Peyer's patch (tissue), 4 donors: Measurements from ENCODE around the gene IRF2BP2. TPM values are rescaled to one million over a fixed set of nuclear protein-coding genes. Genes with fewer than 3 reads are reported as not detected.
A peak's percentile ranks its signal among the peaks of the same experiment; 100 is the strongest.

Experiments used
- DNase-seq, 3 donors: peaks; one replicate each; pipeline ENCODE4 v3.0.0-alpha.2; 2017 to 2019
- H3K27ac ChIP-seq, 4 donors: fragments of 200-600 bp; sonication (generic); one replicate each; pipeline ENCODE4 v1.5.1; 2016 to 2019
- H3K27me3 ChIP-seq, 2 donors: fragments of 200-600 bp; sonication (generic); one replicate each; pipeline ENCODE4 v1.5.1; 2019
- H3K36me3 ChIP-seq, 3 donors: fragments of 200-600 bp; sonication (generic); one replicate each; pipeline ENCODE4 v1.5.1; 2016 to 2019
- H3K4me1 ChIP-seq, 4 donors: fragments of 200-600 bp; sonication (generic); one replicate each; pipeline ENCODE4 v1.5.1; 2016 to 2019
- H3K4me3 ChIP-seq, 4 donors: fragments of 200-600 bp; sonication (generic); 1 replicate in 3 of 4; 2 replicates in 1 of 4; pipeline ENCODE4 v1.5.1; 2016 to 2019; ENCODE audit warnings: mild to moderate bottlenecking in 1 of 4
- H3K9me3 ChIP-seq, 4 donors: fragments of 200-600 bp; sonication (generic); one replicate each; pipeline ENCODE4 v1.5.1; 2016 to 2019; ENCODE audit warnings: mild to moderate bottlenecking in 1 of 4
- CTCF ChIP-seq, 6 experiments: fragments of 450-650 bp in 4 of 6; fragments of 200-600 bp in 2 of 6; sonication (generic) in 1 of 6; IDR thresholded peaks; one replicate each; pipeline ENCODE4 v1.5.1; 2017 to 2019; ENCODE audit warnings: antibody characterized with exemption in 6 of 6, mild to moderate bottlenecking in 3 of 6, moderate library complexity in 1 of 6
- POLR2A ChIP-seq, 2 donors: fragments of 450-650 bp; IDR thresholded peaks; one replicate each; pipeline ENCODE4 v1.5.1; 2017; ENCODE audit warnings: antibody characterized with exemption in 2 of 2, mild to moderate bottlenecking in 2 of 2, moderate library complexity in 2 of 2
- total RNA-seq, 4 donors: library from RNA; depleted of rRNA; stranded (reverse); fragments of >200 nt; gene quantifications; one replicate each; pipeline ENCODE4 v1.1.0, GENCODE V29; 2016

The IRF2BP2 gene
- total RNA-seq, 4 donors from 2014 or later = 73.4 to 99.6 (median 86.5) TPM

- peaks cover 0 to 6% (median 0%) of the 10 kb centered on the region in 4 donors for H3K4me1 ChIP-seq
- H3K36me3 ChIP-seq = no peaks in the 10 kb centered on the region
- no peak overlapping the region for H3K4me3 ChIP-seq
- no peak for DNase-seq
- no peaks in the 10 kb centered on the region for H3K9me3 ChIP-seq
- peak overlapping the region; percentile 21 to 72 (median 54) for H3K27ac ChIP-seq
- no peak for TF ChIP-seq CTCF (IDR thresholded peaks at IDR 0.05)
- no peaks in the 10 kb centered on the region for H3K27me3 ChIP-seq
Observed at GRCh38 chr1:234586304-234586703, 23.7 kb downstream of the IRF2BP2 start.

GRCh38 chr1:234585330-234586055 is 24.5 kb downstream of the IRF2BP2 start:
- no peak for DNase-seq
- Histone ChIP-seq H3K4me1 (peaks cover 0 to 6% (median 0%) of the 10 kb centered on the region in 4 donors), H3K9me3 (no peaks in the 10 kb centered on the region), H3K4me3 (no peak overlapping the region), H3K27me3 (no peaks in the 10 kb centered on the region), H3K27ac (peak overlapping the region; percentile 21 to 72 (median 54)), H3K36me3 (no peaks in the 10 kb centered on the region)
- TF ChIP-seq CTCF (IDR thresholded peaks at IDR 0.05) (no peak), POLR2A (IDR thresholded peaks at IDR 0.05) (no peak)

GRCh38 chr1:234584926-234585325 is 25.1 kb downstream of the IRF2BP2 start:
- Histone ChIP-seq H3K4me3 (no peak overlapping the region), H3K4me1 (peaks cover 0 to 6% (median 0%) of the 10 kb centered on the region in 4 donors), H3K9me3 (no peaks in the 10 kb centered on the region), H3K27ac (peak overlapping the region in 3 of 4 donors; percentile 48 to 72 (median 60)), H3K27me3 (no peaks in the 10 kb centered on the region), H3K36me3 (no peaks in the 10 kb centered on the region)
- TF ChIP-seq POLR2A (IDR thresholded peaks at IDR 0.05) = no peak
- TF ChIP-seq CTCF (IDR thresholded peaks at IDR 0.05) = no peak
- DNase-seq = no peak

- DNase-seq = no peak
- H3K27ac ChIP-seq = peak overlapping the region in 2 of 4 donors; percentile 46 to 72
- peaks cover 0 to 6% (median 0%) of the 10 kb centered on the region in 4 donors for H3K4me1 ChIP-seq
Observed at GRCh38 chr1:234584420-234584805, 25.6 kb downstream of the IRF2BP2 start.

GRCh38 chr1:234583755-234584419 is 26.1 kb downstream of the IRF2BP2 start:
- H3K27ac ChIP-seq = peak overlapping the region in 2 of 4 donors; percentile 46 to 72
- H3K9me3 ChIP-seq = no peaks in the 10 kb centered on the region
- no peaks in the 10 kb centered on the region for H3K36me3 ChIP-seq
- peaks cover 0 to 6% (median 0%) of the 10 kb centered on the region in 4 donors for H3K4me1 ChIP-seq
- TF ChIP-seq POLR2A (IDR thresholded peaks at IDR 0.05) (no peak), CTCF (IDR thresholded peaks at IDR 0.05) (no peak)
- DNase-seq = no peak
- H3K27me3 ChIP-seq = no peaks in the 10 kb centered on the region
- no peak overlapping the region for H3K4me3 ChIP-seq

More at GRCh38 chr1:234584420-234584805, 25.6 kb downstream of the IRF2BP2 start:
- no peak for TF ChIP-seq POLR2A (IDR thresholded peaks at IDR 0.05)
- no peak for TF ChIP-seq CTCF (IDR thresholded peaks at IDR 0.05)
- Histone ChIP-seq H3K4me3 (no peak overlapping the region), H3K36me3 (no peaks in the 10 kb centered on the region), H3K9me3 (no peaks in the 10 kb centered on the region), H3K27me3 (no peaks in the 10 kb centered on the region)
